GM21528 (cell line): ENCODE results near the gene LGMN.
A peak's percentile ranks its signal among the peaks of the same experiment; 100 is the strongest.

ENCODE experiments used
- ATAC-seq: cut with Tn5 transposase; IDR thresholded peaks from one replicate; pipeline ENCODE4 v1.9.1; 2021; ENCODE audit warnings: mild to moderate bottlenecking, moderate library complexity; ENCODE audit not compliant: unreplicated experiment, low FRiP score

The LGMN gene

DNA sequence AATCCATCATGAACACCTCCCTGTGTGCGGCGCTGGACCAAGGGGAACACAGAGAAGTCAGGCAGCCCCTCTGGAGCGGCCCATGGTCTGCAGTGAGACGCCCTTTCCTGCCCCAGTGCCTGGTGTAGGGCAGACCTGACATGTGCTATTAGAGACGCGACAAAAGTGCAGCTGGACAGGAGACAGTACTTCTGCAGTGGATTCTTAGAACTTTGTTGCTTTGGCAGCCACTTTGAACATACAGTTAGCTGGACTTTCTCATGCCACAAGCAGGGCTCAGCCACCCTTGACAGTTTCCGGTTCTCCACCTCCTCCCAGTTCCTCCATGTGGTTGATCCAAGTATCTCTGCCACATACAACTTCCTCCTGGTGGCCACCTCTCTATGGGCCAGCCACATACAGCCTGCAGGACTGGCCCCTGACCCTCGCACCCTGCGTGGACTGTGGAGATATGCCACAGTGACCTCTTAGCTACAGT is 45.9 kb downstream of the LGMN start:
- ATAC-seq: no peak

DNA sequence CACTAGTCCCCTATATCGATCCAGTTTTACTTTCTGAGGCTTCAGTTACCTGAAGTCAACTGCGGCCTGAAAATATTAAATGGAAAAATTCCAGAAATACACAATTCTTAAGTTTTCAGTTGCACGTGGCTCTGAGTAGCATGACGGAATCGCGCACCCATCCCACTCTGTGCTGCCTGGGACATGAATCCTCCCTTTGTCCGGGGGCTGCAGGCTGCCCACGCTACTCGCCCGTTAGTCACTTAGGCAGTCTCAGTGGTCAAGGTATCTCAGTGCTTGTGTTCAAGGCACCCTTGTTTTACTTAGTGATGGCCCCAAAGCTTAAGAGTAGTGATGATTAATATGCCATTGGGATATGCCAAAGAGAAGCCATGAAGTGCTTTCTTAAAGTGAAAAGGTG is 46.6 kb downstream of the LGMN start:
- ATAC-seq: no peak

DNA sequence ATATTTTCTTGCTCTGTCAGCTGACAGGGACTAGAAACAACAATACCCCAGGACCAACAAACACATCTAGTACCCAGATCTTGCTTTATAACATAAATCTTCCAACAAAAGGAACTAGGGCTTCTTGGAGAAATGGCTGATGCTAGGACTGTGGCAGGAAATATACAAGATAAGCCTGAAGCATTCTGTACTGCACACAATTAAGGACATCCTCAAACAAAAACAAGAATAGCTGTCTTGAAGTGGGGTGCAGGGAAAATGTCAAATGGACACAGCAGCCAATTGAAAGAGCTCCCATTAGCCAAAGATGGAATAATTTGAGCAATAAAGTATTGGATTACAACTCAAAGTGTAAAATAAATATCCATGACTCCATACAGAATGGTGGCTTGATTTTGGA is 50.0 kb downstream of the LGMN start:
- no peak for ATAC-seq

DNA sequence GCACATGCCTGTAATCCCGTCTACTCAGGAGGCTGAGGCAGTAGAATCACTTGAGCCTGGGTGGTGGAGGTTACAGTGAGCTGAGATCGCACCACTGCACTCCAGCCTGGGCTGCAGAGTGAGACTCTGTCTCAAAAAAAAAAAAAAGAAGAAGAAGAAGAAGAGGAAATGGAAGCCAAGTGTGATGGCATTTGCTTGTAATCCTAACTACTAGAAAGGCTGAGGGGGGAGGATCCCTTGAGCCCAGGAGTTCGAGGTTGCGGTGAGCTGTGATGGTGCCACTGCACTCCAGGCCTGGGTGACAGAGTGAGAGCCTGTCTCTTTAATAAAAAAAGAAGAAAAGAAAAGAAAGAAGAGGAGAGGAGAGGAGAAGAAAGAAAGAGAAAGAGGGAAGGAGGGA is 52.1 kb downstream of the LGMN start:
- no peak for ATAC-seq

GRCh38 chr14:92695562-92695961 is 52.9 kb downstream of the LGMN start:
- no peak for ATAC-seq

- ATAC-seq: no peak
Observed at GRCh38 chr14:92694807-92695206, 53.6 kb downstream of the LGMN start.

GRCh38 chr14:92693998-92694795 is 54.2 kb downstream of the LGMN start:
- ATAC-seq: no peak

DNA sequence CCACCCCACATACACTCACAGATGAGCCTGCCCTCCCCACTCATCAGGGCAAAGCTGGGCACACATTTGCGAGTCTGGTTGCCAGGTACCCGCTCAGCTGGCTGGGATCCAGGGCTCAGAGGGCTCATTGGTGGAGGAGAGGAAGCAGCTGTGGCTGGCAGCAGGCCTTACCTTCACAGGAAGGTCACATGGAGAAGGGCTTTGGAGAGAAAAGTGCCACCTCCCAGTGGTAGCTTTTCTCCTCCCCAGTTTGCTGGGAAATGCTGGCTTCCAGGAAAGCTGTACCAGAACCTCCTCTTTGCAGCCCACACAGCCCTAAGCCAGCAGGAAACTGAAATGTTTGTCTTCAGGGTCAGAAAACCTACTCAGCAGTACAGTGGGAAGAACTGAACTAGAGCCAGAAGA is 55.6 kb downstream of the LGMN start:
- no peak for ATAC-seq

DNA sequence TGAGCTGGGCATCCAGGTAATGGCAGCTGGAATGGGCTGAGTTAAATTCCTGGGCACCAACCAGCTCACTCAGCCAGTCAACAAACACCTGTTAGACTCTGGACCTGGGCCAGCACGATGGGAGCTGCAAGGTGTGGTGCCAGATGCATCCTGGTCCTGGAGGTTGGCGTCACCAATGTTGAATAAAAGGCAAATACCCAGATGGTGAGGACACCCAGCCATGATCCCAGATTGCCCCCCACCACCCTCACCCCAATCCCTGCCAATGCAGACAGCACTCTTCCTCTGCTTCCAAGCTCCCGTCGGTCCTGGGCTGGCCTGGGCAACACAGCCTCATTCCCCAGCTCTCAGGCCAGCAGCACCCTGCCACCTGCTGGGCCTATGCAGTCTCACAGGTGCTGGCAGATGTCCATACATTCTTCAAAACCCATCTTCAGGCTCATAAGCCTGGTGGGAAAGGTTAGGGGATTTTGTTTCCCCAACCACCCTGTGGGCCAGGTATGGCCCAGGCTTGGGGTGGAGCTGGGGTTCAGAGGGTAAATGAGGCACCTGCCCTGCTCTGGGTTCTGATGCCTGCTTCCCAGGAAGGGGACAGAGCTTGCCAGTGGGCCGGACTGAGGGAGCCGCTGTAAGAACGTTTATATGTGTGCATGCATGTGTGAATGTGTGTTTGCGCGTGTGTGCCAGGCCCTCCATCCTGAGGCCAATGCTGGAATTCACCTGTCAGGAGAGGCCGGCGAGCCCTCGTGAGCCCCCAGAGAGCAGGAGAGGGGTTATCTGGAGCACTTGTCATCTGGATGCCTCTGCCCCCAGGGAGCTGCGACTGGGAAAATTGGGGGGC is 58.0 kb downstream of the LGMN start:
- no peak for ATAC-seq

GRCh38 chr14:92688434-92689375 is 59.7 kb downstream of the LGMN start:
- no peak for ATAC-seq

- ATAC-seq: no peak
Observed at GRCh38 chr14:92687681-92688433, 60.6 kb downstream of the LGMN start.

GRCh38 chr14:92686900-92687427 is 61.5 kb downstream of the LGMN start:
- ATAC-seq: peak; percentile 56

DNA sequence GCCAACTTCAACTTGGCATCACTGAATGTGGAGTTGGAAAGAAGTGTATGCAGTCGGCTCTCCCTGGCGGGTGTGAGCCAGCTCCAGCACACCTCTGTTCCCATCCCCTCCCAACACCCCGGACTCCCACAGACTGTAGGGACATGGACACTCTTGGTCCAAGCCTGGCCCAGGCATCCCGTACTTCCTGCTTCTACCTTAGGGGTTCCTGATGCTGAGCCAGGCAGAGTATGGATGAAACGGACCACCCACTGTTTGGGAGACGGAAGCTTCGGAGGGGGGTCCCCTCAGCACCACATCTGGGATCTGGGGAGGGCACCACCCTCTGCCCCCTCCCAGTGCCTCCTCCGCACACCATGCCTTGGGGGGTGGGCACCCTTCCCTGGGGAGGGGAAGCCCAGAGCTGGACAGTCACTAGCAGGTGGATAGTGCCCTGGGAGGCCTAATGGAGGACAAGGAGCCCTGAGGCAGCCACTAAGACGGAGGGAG is 62.0 kb downstream of the LGMN start:
- ATAC-seq: peak; percentile 4

DNA sequence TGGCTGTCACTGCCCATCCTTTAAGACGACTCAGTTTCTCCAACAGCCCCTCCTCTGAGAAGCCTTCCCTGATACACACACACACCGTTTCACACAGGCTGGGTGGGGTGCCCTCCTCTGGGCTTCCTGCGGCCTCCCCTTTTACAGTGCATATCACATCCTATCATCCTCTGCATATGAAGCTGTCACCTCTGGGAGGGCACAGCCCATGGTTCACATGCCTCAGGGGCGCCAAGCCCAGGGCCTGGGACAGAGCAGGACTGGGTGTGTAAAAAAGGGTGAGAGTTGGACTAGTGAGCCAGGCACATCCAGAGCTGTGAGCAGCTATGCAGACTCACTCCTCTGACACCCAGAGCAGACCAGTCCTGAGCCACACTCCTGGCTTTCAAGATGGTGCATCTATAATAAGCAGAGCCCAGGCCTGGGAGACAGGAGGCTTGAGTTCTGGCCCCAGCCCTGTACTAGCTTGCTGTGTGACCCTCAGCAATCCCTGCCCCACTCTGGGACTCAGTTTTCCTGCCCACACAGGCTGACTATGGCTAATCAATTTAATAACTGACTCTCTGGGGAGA is 62.6 kb downstream of the LGMN start:
- ATAC-seq: no peak

DNA sequence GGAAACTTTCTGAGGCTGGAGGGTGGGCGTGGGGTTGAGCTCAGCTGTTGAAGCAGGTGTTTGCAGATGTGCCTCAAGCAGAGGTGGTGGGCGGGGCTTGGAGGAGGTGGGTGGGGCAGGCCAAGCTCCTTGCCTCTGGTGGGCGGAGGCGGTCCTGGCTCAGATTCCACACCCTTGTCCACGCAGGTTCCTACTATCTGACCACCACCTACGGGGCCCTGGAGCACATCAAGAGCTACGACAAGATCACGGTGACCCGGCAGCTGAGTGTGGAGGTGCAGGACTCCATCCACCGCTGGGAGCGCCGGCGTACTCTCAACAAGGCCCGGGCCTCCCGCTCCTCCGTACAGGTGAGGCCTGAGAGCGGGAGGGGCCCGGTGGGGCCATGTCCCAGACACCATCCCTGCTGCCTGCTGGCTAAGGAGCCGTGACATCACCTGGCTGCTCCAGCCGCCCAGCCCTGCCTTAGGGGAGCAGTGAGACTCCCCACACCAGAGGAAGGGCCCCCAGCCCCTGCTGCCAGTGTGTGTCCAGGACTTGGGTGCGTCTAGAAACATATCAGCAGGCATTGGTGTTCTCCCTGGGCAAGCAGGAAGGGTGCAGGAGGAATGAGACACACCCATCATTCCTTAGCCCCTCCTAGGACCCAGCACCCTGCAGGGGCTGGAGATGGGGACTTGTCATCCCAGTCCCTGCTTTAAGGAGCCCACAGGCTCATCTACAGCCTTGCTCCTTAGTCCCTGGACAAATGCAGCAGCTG is 63.4 kb downstream of the LGMN start:
- ATAC-seq: no peak

GRCh38 chr14:92683041-92683440 is 65.4 kb downstream of the LGMN start:
- ATAC-seq: no peak

DNA sequence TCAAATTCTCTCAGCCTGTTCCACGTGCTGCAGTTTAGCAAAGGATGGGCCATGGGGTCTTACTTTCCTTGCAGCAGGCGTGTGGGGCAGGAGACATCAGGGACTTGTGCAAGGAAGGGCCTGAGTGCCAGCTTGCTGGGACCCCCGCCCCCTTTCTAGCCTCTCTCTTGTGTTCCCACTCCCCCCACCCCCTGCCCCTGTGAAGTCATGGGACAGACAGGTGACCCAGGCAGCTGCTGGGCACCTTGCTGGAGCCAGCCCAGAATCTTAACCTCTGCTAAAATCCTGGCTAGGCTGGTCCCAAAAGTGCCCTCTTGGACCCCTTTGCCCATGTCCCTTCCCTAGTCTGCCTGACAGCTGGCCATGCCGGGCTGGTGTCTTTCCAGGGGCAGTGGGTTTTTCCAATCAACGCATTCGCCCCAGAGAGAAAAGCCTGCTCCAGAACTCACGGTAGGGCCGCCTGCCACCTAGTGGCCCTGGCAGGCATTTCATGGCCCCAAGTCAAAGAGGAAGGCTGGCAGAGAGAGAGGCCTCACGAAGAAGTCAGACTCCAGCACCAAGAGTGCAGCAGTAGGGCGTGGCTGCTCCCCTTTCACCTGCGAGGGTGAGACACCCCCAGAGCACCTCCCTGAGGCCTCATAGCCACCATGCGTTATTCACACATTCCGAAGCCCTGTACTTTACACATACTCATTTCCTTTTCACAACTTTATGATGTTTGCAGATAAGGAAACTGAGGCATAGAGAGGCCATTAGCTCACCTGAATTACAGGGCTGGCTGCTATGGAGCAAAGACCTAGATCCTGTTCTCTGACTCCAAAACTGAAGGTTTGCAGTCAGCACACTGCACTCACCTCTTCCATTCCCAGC is 67.4 kb downstream of the LGMN start:
- ATAC-seq: no peak
